Trophoblast cell (in vitro differentiated cells and primary cell): Measurements from ENCODE around the gene OPN1MW2.
"Not testable (repeated sequence)": the region's sequence is repeated elsewhere in the genome, so short reads cannot be mapped to it uniquely, and the experiment has no call there.

Source experiments
- DNase-seq, 2 donors: peaks; one replicate each; pipeline ENCODE4 v3.0.0-alpha.2; 2016
- H2AFZ ChIP-seq: 2 replicates; pipeline ENCODE4 v1.6.1; 2013; ENCODE audit warnings: low read length, moderate library complexity, mild to moderate bottlenecking; ENCODE audit not compliant: insufficient read depth, poor library complexity
- H2AK5ac ChIP-seq: 2 replicates; pipeline ENCODE4 v1.6.1; 2013; ENCODE audit warnings: mild to moderate bottlenecking, low read length
- H2BK120ac ChIP-seq: 2 replicates; pipeline ENCODE4 v1.6.1; 2013; ENCODE audit warnings: low read length, mild to moderate bottlenecking, moderate library complexity; ENCODE audit not compliant: insufficient read depth, poor library complexity
- H2BK12ac ChIP-seq: 2 replicates; pipeline ENCODE4 v1.6.1; 2013; ENCODE audit warnings: mild to moderate bottlenecking, low read length, moderate library complexity
- H2BK5ac ChIP-seq: 2 replicates; pipeline ENCODE4 v1.6.1; 2013; ENCODE audit warnings: low read length, low read depth, moderate library complexity, mild to moderate bottlenecking; ENCODE audit not compliant: poor library complexity
- H3K14ac ChIP-seq: 2 replicates; pipeline ENCODE4 v1.6.1; 2013; ENCODE audit warnings: mild to moderate bottlenecking, low read length
- H3K18ac ChIP-seq: 2 replicates; pipeline ENCODE4 v1.6.1; 2013; ENCODE audit warnings: mild to moderate bottlenecking, low read length
- H3K23ac ChIP-seq: 2 replicates; pipeline ENCODE4 v1.6.1; 2013; ENCODE audit warnings: low read length
- H3K27ac ChIP-seq: 2 replicates; pipeline ENCODE4 v1.5.1; 2013; ENCODE audit warnings: low read depth, mild to moderate bottlenecking, inconsistent platforms, low read length, moderate library complexity
- H3K27me3 ChIP-seq: 2 replicates; pipeline ENCODE4 v1.6.1; 2013; ENCODE audit warnings: inconsistent platforms, mild to moderate bottlenecking, low read length, moderate library complexity; ENCODE audit not compliant: insufficient read depth
- H3K36me3 ChIP-seq, 2 experiments: 1 replicate in 1 of 2; 2 replicates in 1 of 2; pipeline ENCODE4 v1.6.1; 2013; ENCODE audit warnings: low read length in 2 of 2, mild to moderate bottlenecking in 2 of 2, moderate library complexity in 1 of 2; ENCODE audit not compliant: insufficient read depth in 2 of 2, control insufficient read depth in 1 of 2
- H3K4ac ChIP-seq: 2 replicates; pipeline ENCODE4 v1.6.1; 2013; ENCODE audit warnings: low read depth, mild to moderate bottlenecking, low read length, moderate library complexity
- H3K4me1 ChIP-seq, 2 experiments: 1 replicate in 1 of 2; 2 replicates in 1 of 2; pipeline ENCODE4 v1.6.1; 2013; ENCODE audit warnings: low read length in 2 of 2, mild to moderate bottlenecking in 2 of 2, moderate library complexity in 1 of 2; ENCODE audit not compliant: insufficient read depth in 2 of 2, control insufficient read depth in 1 of 2
- H3K4me2 ChIP-seq: 2 replicates; pipeline ENCODE4 v1.6.1; 2013; ENCODE audit warnings: inconsistent platforms, mild to moderate bottlenecking, low read length, moderate library complexity
- H3K4me3 ChIP-seq: 2 replicates; pipeline ENCODE4 v1.5.1; 2013; ENCODE audit warnings: mild to moderate bottlenecking, low read depth, low read length, inconsistent platforms
- H3K79me1 ChIP-seq: one replicate; pipeline ENCODE4 v1.6.1; 2013; ENCODE audit warnings: low read length
- H3K79me2 ChIP-seq: 2 replicates; pipeline ENCODE4 v1.6.1; 2013; ENCODE audit warnings: low read length, mild to moderate bottlenecking; ENCODE audit not compliant: control insufficient read depth, insufficient read depth, poor library complexity
- H3K9ac ChIP-seq: 2 replicates; pipeline ENCODE4 v1.6.1; 2013; ENCODE audit warnings: mild to moderate bottlenecking, low read length
- H3K9me3 ChIP-seq: 2 replicates; pipeline ENCODE4 v1.6.1; 2013; ENCODE audit warnings: low read depth, mild to moderate bottlenecking, control low read depth, inconsistent platforms, low read length; ENCODE audit not compliant: insufficient read depth
- H4K12ac ChIP-seq: 2 replicates; pipeline ENCODE4 v1.6.1; 2013; ENCODE audit warnings: low read depth, mild to moderate bottlenecking, low read length, moderate library complexity
- H4K8ac ChIP-seq: 2 replicates; pipeline ENCODE4 v1.6.1; 2013; ENCODE audit warnings: low read depth, mild to moderate bottlenecking, low read length, moderate library complexity
- H4K91ac ChIP-seq: one replicate; pipeline ENCODE4 v1.6.1; 2013; ENCODE audit warnings: low read depth, mild to moderate bottlenecking, low read length, moderate library complexity
- WGBS: extraction: QIAGEN DNeasy Blood & Tissue Kit; methylation state at CpG from one replicate; pipeline ENCODE4 v1.1.7; 2013; ENCODE audit warnings: missing lambda C conversion rate; ENCODE audit not compliant: insufficient read length, insufficient coverage; ENCODE audit errors: extremely low coverage; 5-methylcytosine and 5-hydroxymethylcytosine counted together

OPN1MW2 gene

DNA sequence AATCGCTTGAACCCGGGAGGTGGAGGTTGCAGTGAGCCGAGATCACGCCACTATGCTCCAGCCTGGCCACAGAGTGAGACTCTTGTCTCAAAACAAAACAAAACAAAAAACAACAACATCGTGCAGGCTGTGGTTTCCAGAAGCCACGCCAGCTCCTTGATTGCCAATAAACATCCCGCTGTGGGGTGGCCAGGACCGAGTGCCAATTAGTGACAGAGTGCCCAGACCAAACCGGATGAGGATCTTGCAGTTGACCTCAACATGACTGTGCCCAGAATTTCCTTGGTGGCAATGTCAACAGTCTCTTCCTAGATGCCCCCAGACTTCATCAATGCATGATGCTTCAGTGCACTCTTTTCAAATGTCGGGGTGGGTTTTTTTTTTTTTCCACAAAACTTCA is 39.2 kb downstream of the OPN1MW2 start:
- H3K4ac ChIP-seq, H2BK120ac ChIP-seq, H2BK5ac ChIP-seq, H3K4me2 ChIP-seq, H3K9me3 ChIP-seq, H3K23ac ChIP-seq, H3K4me1 ChIP-seq, H3K79me1 ChIP-seq, H4K91ac ChIP-seq, H3K14ac ChIP-seq, H3K9ac ChIP-seq, H2AK5ac ChIP-seq, H2AFZ ChIP-seq, H3K36me3 ChIP-seq, DNase-seq, H4K12ac ChIP-seq, H3K18ac ChIP-seq, H3K27me3 ChIP-seq, H3K79me2 ChIP-seq, H3K27ac ChIP-seq, H3K4me3 ChIP-seq, H2BK12ac ChIP-seq, H4K8ac ChIP-seq: not testable (repeated sequence)
- no CpG with 5 or more reads among the region's 10 CpGs for WGBS

DNA sequence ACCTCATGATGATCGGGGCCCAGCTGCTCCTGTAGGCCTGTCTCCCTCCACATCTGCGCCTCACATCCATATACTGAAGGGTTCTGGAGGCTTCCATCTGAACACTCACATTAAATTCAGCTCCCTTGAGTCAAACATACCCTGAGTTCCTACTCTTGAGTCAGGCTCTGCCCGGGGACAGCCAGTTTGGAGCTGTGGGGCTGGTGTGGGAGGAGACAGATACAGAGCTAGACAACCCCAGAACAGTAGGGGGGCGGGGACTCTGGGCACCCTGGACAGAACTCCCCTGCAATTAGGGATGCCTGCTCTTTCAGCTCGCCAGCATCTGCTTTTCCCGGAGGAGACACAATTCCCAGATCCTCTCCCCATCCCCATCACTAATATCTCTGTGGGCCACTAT is 43.5 kb downstream of the OPN1MW2 start:
- H3K18ac ChIP-seq, H3K4me1 ChIP-seq, H3K4ac ChIP-seq, H4K91ac ChIP-seq, H3K4me3 ChIP-seq, H3K27me3 ChIP-seq, H2BK120ac ChIP-seq, H3K79me1 ChIP-seq, H3K36me3 ChIP-seq, H4K12ac ChIP-seq, H3K9ac ChIP-seq, H3K4me2 ChIP-seq, H3K14ac ChIP-seq, H2BK5ac ChIP-seq, H2BK12ac ChIP-seq, H2AK5ac ChIP-seq, H3K27ac ChIP-seq, H3K79me2 ChIP-seq, H3K23ac ChIP-seq, H3K9me3 ChIP-seq, H2AFZ ChIP-seq, H4K8ac ChIP-seq, DNase-seq: not testable (repeated sequence)
- WGBS = no CpG with 5 or more reads among the region's 6 CpGs

DNA sequence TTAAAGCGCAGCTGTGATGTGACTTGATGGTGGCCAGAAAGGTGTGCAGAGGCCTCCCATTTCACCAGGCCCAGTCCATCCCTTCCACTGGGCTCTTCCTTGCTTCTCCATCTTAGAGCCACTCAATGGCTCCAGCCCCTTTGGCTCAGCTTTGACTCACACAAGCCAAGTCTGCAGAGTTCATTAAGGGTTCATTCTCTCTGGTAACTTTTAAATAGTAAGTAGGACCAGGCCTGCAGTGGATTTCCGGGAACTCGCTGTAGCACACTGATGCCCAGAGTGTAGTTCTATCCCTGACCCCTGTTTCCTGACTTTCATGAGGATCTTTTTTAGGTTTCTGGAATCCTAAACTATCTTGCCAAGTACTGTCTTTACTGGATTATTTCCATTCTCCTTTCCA is 49.7 kb downstream of the OPN1MW2 start:
- WGBS = no CpG with 5 or more reads among the region's 3 CpGs
- H3K23ac ChIP-seq, H3K9ac ChIP-seq, H4K12ac ChIP-seq, H4K8ac ChIP-seq, H3K27me3 ChIP-seq, H3K79me1 ChIP-seq, H3K4me3 ChIP-seq, H2BK12ac ChIP-seq, H3K4ac ChIP-seq, H2AFZ ChIP-seq, H3K9me3 ChIP-seq, DNase-seq, H3K79me2 ChIP-seq, H2AK5ac ChIP-seq, H2BK120ac ChIP-seq, H3K4me2 ChIP-seq, H3K27ac ChIP-seq, H3K4me1 ChIP-seq, H3K36me3 ChIP-seq, H2BK5ac ChIP-seq, H3K18ac ChIP-seq, H4K91ac ChIP-seq, H3K14ac ChIP-seq: not testable (repeated sequence)
